ENCODE measurements around the gene CBLN3.

Gene CBLN3

DNA sequence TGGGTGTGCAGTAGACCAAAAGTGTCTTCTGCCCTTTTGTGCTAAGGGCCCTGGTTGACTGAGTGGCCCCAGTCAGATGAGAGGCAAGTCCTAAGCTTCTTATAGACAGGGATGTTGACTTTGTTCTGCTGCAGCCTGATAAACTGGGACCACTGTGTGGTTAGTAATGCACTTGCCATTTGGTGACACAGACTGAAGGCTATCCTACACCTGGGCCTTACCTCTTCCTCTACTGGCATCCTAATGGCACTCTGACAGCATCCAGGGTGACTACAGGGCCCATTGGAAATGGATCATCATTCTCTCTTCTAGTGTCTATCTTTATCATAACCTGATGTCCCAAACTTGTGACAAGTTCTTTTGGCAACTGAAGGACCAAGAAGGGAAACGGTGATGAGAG lies 9.8 kb upstream of the CBLN3 start:
- DNase-seq (ENCODE audit: low spot score), result no peak

- no peak for DNase-seq (ENCODE audit: low spot score)
These were observed 9.0 kb upstream of the CBLN3 start for GRCh38 chr14:24438223-24439097.

- DNase-seq (ENCODE audit: low spot score), result no peak
These were observed 8.2 kb upstream of the CBLN3 start for GRCh38 chr14:24437736-24438067.

- no peak for DNase-seq (ENCODE audit: low spot score)
These were observed 7.7 kb upstream of the CBLN3 start for GRCh38 chr14:24437020-24437735.

DNA sequence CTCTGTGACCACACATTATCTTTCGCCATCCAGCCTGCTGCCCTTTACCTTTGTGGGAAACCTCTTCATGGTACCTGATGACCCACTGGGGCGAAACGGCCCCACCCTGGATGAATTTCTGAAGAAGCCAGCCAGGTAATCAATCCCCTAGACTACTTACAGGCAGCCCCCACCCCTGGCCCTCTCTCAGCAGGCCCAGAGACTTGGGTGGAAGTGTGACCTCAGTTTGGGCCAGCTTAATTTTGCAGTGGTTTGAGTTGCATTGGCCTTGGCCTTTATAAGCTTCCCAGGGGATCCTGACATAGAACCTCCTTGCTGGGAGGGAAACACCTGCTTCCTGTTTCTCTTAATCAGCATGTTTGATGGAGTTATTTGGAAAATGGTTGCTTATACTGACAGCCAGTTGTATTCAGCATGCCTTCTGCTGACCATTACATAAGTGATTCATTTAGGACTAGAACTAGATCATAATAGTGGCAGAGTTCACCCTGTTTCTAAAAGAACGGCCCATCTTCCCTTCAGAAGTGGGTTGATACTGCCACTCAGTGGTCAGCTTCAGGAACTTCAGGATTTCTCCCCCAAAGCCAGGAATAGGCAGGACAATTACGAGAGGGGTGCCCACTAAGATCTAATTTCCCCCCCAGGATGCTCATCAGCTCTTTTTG lies 7.0 kb upstream of the CBLN3 start:
- peak; percentile 56 for DNase-seq (ENCODE audit: low spot score)

GRCh38 chr14:24435998-24436354 lies 6.5 kb upstream of the CBLN3 start:
- DNase-seq (ENCODE audit: low spot score), result no peak

DNA sequence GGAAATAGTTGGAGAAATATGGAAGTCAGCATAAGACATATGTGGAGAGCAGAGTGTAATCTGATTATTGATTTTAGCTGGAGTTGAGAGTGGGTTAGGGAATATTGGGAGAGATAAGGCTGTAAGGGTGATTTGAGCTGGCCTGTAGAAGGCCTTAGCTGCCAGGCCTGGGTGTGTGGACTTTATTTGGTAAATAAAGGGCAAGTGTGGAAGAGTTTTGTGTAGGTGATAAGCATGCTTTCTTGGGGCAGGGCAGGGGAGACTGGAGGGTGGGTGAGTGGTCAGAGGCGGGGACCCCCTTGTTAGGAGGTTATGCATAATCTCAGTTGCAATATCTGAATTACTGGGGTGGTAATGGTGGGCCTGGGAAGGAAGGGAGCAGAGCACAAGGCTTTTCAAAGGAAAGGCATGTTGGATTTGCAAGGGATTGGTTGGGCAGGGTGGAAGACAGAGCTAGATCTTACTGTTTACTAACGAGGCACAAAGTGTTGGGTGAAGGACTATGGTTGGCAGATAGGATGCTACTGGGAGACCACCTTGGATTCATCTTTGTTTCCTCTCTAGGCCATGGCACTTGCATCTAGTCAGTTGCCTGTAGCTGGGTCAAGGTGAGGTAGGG lies 5.8 kb upstream of the CBLN3 start:
- no peak for DNase-seq (ENCODE audit: low spot score)

DNA sequence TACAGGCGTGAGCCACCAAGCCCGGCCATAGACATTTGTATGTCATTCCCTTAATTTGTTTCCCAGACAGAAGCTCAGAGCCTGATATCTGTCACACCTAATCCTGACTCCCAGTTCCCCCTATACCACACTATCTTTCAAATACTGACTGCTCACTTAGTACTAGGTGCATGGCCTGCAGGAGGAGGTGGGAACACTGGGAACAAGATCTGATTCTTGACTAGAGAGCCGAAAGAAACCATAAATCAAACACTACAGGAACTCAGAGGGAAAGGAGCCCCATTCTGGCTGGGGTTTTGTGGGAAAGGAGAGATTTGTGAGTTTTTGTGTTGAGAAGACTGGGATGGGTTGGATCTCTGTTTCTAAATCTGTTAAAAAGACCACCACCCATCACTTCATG lies 5.2 kb upstream of the CBLN3 start:
- DNase-seq (ENCODE audit: low spot score), result no peak

- no peak for DNase-seq (ENCODE audit: low spot score)
These were observed 4.6 kb upstream of the CBLN3 start for GRCh38 chr14:24434036-24434435.

- DNase-seq (ENCODE audit: low spot score), result no peak
These were observed 3.0 kb upstream of the CBLN3 start for GRCh38 chr14:24432259-24433131.

GRCh38 chr14:24431569-24432258 lies 2.2 kb upstream of the CBLN3 start:
- peak; percentile 94 for DNase-seq (ENCODE audit: low spot score)

- DNase-seq (ENCODE audit: low spot score), result no peak
These were observed 1.5 kb upstream of the CBLN3 start for GRCh38 chr14:24430682-24431568.

DNA sequence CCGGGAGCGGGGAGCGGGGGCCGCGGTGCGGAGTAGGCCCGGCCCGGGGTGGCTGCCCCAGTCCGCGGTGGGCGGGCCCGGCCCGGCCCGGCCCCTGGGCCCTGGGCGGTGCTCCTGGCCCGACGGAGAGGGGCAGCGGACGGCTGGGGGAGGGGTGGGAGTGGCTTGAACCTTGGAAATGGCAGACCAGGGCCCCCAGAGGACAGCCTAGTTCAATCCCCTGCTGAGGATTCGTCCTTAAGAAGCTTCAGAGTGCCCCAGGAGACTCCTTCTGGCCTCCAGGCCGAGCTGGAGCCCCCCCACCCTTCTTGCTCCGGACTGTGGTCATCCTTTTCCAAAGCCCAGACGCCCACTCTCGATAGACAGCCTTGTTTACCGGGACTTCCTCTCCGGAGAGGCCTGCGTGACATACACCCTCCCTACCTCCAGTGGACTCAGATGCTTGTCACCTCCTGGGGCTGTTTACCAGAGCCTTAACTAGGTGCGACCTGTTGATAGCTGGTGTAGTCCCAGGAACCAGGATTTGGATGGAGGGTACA lies 744 bp upstream of the CBLN3 start:
- peak; percentile 79 for DNase-seq (ENCODE audit: low spot score)

- no peak for DNase-seq (ENCODE audit: low spot score)
These were observed 657 bp downstream of the CBLN3 start for GRCh38 chr14:24428628-24429394.

DNA sequence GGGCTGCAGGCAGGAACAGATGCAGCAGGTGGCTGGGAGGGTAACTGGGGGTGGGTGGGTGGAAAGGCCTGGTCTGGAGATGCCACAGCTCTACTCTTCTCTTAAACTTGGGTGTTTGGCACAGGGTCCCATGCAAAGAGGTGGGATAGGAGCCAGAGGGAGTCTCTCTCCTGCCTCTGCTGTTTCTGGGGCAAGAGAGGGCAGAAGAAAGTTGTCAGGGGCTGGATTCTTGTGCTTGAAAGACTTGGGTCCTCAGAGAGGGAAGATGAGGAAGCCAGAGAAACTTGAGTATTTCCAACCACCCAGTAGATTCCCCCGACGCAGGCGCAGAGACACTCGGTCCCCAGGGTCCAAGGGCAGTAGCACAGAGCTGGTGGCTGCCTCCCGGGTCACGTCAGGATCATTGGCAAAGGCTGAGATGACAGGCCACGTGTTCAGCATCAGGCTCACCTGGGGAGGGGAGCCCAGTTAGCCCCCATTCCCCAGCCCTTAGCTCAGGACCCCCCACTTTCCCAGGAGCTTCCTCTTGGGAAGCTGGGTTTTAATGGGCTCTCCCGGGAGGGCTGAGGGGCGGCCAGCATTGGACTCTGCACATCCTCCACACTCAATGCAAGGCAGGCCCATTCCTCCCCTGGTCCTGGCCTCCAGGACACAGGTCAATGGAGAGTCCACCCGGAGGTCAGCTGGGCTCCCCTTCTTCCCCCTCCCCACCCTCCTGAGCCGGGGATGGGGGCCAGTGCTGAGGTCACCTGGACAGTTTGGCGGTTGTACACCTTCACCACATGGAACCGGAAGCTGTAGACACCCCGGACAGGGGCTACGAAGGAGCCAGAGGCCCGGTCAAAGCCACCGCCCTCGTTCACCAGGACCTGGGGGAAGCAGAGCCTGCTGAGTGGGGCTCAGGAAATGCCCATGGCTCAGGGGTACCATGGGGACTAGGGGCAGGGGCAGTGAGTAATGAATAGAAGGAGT lies 1.6 kb downstream of the CBLN3 start:
- no peak for DNase-seq (ENCODE audit: low spot score)

DNA sequence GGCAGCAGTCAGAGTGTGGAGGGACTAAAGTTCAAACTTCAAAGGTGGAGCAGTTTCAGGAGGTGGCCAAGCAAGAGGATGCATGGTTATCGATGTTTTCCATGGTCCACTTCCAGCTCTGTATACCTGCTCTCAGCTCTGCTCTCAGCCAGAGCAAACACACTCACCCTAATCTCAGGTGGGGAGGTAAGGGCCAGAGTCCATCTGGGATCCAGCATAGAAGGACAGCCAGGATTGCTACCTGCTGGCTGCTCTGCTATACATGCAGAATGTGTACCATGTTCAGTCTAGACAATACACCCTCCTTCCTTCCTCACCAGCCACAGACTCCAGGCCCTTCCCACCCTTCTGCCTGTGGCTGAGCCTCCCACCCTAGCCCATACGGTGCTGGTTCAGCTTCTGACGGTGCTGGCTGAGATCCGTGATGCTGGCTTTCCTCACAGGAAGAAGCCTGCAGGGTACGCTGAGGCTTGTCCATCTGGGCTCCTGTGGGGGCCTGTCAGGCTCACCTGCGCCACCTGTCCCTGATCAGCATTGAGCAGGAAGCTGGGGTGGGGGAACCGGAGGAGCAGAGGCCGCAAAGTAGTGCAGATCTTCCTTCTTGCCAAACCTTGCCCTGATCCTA lies 2.4 kb downstream of the CBLN3 start:
- DNase-seq (ENCODE audit: low spot score), result peak; percentile 62

Data from HuH-7 (cell line).